T-helper 9 cell (primary cell): Measurements from ENCODE around the gene FKBP14.

Experiments
- DNase-seq: peaks from one replicate; pipeline ENCODE4 v3.0.0-alpha.2; 2020

The FKBP14 gene

DNA sequence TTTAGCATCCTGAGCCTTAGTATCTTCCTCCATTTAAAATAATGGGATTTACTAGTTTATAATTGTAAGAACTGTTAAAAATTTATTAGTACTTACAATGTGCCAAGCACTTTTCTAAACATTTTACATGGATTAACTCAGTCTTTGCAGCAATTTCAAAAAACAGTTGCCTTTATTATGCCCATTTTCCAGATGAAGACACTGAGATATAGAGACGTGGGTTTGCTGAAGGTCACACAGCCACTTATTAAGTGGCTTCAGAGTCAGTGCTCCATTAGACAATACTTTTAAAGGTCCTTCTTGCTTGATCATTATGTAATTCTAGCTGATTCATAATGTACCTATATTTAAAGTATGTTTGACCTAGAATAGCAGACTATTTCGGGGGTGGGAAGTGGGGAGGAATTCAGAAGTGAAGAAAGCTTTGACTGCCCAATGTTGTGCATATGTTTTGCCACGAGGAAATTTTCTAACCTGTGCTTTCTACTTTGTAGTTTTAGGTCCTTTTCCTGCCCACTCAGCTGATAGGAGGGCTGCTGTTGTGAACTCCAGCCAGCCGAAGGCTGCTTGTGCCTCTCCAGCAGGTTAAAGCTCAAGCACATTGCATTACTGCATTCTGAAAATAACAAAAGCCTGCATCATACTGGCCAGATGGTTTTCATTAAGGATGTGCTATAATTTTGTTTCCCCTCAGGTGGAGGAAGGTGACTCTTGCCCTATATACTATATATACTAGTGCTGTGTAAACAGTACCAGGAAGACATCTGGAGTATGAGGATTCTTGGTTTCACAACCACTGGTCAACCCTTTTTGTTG lies 6.0 kb upstream of the FKBP14 start:
- no peak for DNase-seq

DNA sequence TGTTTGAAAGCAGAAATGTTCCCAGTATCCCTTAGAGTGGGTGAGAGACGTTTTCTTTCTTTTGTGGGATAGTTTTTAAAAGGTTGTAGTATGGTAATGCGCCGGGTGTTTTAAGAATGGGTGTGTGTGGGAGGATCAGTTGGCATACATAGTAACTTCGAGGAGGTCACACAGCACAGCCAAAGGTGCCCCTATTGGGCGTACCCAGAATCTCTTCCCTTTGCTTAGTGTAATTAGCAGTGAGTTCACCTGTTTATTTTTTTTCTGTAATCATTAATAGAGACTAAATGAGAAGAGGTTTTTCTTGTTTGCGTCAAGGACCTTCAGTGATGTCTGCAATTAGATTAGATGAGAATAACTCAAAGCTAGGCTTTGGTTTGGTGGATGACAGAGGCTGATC lies 3.2 kb upstream of the FKBP14 start:
- DNase-seq: no peak

- DNase-seq: no peak
Measured at GRCh38 chr7:30028749-30029635, 2.5 kb upstream of the FKBP14 start.

DNA sequence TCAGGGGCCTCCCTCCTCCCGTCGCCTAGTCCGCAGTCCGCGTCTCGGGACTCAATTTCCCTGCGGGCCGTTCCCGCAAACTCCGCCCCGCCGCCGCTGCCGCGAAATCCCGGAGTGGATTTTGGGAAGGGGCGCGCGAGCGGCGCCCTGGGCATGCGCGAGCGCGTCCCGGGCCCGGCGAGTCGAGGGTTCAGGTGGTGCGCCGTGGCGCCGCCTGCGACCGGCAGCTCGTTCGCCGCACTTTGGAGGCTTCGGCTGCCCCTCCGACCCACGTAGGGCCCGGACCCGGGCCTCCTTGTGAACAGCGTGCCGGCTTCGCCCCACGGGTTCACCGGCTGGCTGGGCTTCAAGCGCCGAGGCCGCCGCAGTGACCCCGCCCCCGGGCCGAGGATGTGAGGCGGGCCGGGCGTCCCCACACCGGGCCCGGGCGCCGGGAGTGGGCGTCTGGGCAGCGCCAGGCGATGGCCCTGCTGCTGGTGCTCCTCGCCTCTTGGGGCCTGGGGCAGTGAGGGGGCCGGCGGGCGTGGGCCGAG lies 1.8 kb upstream of the FKBP14 start, which contains the start of gene PLEKHA8:
TSS of gene PLEKHA8 (plus strand) at position 197 of the 533 bp plus-strand sequence. CDS start 351 bp downstream, outside the sequence.
- DNase-seq: peak; percentile 86

GRCh38 chr7:30027740-30028215 lies 1.3 kb upstream of the FKBP14 start:
- DNase-seq: no peak

DNA sequence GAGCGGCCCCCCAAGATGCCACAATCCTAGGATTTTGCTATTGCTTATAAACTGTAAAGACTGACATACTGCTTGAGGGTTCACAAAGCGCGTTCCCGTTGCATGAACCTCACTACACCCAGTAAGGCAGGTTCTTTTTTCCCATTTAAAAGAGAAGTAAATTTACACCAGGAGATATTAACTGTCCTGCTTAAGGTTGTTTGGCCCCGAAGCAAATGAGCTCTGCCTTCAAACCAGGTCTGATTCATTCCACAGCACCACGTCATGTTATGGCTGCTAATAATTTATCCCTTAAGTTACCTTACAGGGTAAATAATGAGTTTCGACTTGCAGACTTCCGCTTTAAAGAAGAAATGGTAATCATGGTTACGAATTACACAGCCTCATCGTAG lies 559 bp upstream of the FKBP14 start:
- DNase-seq: peak; percentile 10

GRCh38 chr7:30023524-30023923 lies 3.0 kb downstream of the FKBP14 start:
- no peak for DNase-seq

- no peak for DNase-seq
Measured at GRCh38 chr7:30022991-30023390, 3.5 kb downstream of the FKBP14 start.

DNA sequence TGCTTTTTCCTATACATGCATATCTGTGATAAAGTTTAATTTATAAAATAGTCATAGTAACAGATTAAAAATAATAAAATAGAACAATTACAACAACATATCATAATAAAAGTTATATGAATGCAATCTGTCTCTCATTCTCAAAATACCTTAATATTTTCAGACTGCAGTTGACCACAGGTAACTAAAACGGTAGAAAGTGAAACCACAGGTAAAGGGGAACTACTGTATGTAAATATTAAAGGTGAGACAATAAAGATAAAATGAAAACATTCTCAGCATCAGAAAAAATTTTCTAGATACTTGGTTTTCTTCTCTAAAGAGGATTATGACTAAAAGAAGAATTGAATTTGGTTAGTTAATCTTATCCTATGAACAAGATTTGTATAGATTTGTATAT lies 6.0 kb downstream of the FKBP14 start:
- no peak for DNase-seq

- no peak for DNase-seq
Measured at GRCh38 chr7:30019960-30020359, 6.5 kb downstream of the FKBP14 start.

GRCh38 chr7:30019387-30019786 lies 7.1 kb downstream of the FKBP14 start:
- DNase-seq: no peak

- no peak for DNase-seq
Measured at GRCh38 chr7:30018451-30018850, 8.1 kb downstream of the FKBP14 start.

DNA sequence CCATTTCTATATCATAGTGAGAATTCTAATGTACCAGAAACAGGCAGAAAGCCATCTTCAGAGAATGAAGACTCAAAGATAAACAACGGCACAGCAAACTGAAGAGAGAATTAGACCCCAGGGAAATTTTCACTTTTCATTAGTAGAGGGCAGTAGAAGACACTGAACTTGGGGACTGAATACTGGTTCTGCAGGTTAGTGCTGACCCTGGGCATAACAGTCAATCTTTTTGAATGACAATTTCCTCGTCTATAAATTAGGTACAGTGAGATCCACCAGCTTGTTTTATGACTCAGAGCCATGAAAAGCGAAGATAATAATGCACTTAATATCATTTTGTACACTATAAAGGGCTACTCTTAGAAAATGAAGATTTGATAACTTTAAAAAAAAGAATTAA lies 13.7 kb downstream of the FKBP14 start:
- DNase-seq: no peak

- no peak for DNase-seq
Measured at GRCh38 chr7:30010021-30010420, 16.5 kb downstream of the FKBP14 start.

DNA sequence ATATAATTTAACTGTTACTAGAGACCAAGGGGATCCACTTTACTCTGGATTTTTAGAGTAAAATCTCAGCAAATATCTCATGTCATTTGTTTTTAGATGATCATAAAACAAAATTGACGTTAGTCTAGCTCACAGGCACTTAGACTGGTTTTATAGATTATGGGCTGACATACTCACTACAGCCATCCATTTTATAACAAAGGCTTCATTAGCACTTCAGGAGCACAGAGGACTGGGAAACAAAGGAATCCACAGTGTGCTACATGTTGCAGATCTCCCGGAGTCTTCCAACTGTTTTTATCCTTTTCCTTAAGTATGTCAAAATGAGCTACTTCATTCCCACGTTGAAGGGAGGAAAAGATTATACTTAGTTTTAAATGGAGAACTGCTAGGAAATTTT lies 21.0 kb downstream of the FKBP14 start:
- no peak for DNase-seq

GRCh38 chr7:30003098-30003497 lies 23.4 kb downstream of the FKBP14 start:
- DNase-seq: no peak

- DNase-seq: no peak
Measured at GRCh38 chr7:30001998-30002397, 24.5 kb downstream of the FKBP14 start.

- no peak for DNase-seq
Measured at GRCh38 chr7:29998489-29998888, 28.0 kb downstream of the FKBP14 start.

DNA sequence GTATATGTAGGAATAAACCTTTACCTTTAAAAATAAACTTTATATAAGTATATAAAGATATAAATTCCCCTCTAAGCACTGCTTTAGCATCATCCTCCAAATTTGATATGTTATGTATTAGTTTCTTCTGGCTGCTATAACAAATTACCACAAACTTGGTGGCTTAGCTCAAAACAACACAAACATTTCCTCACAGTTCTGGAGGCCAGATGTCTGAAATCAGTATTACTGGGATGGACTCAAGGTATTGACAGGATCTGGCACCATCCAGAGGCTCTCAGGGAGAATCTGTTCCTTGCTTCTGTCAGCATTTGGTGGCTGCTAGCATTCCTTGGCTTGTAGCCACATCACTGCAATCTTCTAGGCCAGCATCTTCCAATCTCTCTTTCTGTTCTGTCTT lies 30.2 kb downstream of the FKBP14 start:
- DNase-seq: no peak

DNA sequence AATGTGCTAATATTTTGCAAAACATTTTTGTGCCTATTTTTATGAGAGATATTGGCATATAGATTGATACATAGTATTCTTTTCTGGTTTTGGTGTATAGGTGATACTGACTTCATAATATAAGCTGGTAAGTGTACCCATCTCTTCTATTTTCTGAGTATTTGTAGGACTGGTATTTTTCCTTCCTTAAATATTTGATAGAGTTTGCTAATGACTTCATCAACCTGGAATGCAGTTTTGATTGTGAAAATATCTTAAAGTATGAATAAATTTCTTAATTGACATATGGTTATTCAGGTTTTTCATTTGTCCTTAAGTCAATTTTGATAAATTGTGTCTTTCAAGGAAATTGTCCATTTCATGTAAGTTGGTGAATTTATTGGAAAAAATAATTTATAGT lies 30.9 kb downstream of the FKBP14 start:
- no peak for DNase-seq

GRCh38 chr7:29993140-29993539 lies 33.4 kb downstream of the FKBP14 start:
- no peak for DNase-seq

GRCh38 chr7:29991937-29992336 lies 34.6 kb downstream of the FKBP14 start:
- no peak for DNase-seq

DNA sequence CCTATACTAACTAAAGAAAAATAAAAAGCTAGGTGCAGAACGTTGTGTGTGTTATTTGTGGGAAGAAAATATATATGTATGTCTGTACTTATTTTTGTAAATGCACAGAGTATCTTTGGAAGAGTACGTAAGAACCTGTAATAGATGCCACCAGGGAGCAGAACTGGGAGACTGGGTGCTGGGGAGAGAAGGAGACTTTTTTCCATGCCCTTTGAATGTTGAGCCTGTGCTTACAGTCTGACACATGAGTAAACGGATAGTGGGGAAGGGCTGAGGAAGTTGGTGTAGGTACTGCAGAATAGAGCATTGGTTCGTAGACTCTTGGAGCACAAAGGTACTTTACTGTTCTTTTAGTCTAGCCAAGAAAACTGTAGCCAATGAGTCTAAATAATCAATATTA lies 35.6 kb downstream of the FKBP14 start:
- no peak for DNase-seq
